Cerebellar nuclear complex (tissue), 1 donor: ENCODE measurements around the gene PPM1F.
A peak's percentile ranks its signal among the peaks of the same experiment; 100 is the strongest.

Experiments used
- DNase-seq, 2 experiments: peaks; one replicate each; lab custom pipeline; 2025; lab: John Stamatoyannopoulos, UW

Gene PPM1F

GRCh38 chr22:21952586-21953571, at the start of gene PPM1F:
PPM1F (minus strand) TSS chr22:21952848; CDS start chr22:21946048, 6,800 bp downstream.
- peak in 1 of 2 experiments; percentile 12 for DNase-seq

DNA sequence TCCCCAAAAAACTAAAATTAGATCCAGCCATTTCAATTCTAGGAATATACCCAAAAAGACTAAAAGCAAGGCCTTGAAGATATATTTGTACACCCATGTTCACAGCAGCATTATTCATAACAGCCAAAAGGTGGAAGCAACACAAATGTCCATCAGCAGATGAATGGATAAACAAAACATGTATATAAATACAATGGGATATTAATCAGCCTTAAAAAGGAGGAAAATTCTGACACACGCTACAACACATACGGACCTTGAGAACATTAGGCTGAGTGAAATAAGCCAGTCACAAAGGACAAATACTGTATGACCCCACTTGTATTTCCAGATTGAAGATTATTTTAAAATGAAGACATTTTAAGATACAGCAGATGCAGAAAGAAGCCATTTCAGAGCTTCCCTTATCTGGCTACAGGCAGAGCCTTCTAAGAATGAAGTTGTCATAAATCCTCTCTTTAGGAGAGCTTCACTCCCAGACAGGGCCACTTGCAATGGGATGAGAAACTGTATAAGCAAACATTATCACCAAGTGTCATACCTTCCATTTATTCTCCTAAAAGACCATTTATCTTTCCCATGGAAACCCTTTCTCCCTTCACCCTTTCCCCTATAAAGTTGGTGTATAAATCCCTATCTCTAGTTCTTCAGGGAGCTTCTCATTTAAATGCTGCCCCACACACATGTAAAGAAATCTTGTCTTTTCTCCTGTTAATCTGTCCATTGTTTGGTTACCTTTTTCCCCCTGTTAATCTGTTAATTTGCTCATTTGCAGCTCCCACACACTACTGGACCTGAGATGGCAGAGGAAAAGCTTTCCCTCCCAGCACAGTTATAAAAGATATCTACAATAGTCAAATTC, 49.2 kb upstream of the PPM1F start:
- no peak for DNase-seq

DNA sequence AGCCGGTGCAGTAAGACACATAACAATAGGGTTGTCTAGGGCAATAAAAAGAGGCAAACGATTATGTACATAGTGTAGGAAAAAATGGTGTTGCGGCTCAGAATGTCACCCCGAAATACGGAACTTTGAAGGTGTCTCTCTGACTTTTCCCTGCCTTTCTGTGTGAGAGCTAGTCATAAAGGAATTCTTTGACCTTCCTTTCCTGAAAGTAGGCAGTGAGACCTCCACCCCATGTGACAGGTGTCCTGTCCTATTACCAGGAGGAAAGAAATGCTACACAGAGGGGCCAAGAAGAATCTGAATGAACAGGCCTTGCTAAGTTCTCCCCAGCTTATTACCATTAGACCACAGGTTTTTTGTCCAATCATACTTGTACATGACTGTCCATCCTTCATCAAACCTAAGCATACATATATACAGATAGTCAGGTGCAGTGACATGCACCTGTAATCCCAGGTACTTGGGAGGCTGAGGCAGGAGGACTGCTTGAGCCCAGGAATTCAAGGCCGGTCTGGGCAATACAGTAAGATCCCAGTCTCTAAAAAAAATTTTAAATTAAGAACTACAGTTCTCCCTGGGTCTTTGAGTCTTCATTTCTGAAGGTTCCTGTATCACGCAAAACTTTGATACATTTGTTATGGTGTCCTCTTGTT, 46.1 kb upstream of the PPM1F start:
- DNase-seq = no peak

DNA sequence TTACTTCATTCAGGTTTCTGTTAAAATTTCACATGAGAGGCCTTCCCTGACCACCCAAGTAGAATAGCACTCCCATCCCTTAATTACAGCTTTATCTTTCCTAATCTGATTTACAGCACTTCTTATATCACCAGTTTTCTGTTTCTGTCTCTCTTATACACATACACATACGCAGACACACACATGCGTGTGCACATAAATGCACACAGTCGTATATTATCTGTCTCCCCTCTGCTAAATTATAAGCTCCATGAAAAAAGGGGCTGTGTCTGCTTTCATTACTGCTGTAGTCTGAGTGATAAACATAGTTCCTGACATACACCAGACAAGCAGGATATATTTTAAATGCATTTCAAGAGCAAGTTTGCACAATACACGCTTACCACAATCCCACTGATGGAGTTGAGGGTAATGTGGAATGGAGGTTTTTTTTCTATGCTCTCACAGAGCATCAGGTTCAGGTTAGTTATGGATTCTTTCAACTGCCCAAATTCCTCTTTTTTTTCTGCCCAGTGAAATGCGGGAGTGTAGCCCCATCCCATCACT, 43.6 kb upstream of the PPM1F start:
- no peak for DNase-seq

- no peak for DNase-seq
Measured at GRCh38 chr22:21995660-21996059, 43.0 kb upstream of the PPM1F start.

GRCh38 chr22:21994881-21995444, 42.3 kb upstream of the PPM1F start:
- DNase-seq = no peak

- DNase-seq = no peak
Measured at GRCh38 chr22:21992593-21993237, 40.1 kb upstream of the PPM1F start.

DNA sequence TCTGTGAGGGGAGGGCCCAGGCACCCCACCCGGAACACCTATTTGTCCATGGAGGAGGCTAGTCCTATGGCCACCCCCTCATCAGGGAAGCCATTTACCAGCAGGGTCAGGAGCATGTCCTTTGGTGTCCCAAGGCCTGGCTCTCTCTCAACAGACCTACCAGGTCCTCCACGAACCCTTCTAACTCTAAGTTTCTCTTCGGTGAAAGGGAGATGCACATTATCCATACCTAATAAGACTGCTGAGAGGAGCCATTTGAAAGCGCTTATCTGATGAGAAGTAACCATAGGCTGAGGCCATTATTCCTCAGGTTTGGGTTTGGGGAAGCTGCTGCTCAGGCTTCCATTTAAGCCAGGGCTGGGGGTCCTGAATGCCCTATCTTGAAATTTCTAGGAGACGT, 39.1 kb upstream of the PPM1F start:
- no peak for DNase-seq

DNA sequence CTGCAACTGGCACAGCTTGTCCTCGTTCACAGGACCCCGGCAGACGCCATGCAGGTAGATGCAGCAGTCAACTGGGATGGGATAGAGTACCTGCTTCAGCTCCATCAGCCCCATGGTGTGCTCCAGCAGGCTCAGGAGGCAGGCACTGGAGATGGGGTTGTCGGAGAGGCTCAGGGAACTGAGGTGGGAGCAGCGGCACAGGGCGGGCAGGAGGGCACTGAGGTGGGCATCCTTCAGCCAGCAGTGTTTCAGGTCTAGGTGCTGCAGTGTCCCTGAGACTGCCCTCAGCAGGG, 38.6 kb upstream of the PPM1F start:
- no peak for DNase-seq

DNA sequence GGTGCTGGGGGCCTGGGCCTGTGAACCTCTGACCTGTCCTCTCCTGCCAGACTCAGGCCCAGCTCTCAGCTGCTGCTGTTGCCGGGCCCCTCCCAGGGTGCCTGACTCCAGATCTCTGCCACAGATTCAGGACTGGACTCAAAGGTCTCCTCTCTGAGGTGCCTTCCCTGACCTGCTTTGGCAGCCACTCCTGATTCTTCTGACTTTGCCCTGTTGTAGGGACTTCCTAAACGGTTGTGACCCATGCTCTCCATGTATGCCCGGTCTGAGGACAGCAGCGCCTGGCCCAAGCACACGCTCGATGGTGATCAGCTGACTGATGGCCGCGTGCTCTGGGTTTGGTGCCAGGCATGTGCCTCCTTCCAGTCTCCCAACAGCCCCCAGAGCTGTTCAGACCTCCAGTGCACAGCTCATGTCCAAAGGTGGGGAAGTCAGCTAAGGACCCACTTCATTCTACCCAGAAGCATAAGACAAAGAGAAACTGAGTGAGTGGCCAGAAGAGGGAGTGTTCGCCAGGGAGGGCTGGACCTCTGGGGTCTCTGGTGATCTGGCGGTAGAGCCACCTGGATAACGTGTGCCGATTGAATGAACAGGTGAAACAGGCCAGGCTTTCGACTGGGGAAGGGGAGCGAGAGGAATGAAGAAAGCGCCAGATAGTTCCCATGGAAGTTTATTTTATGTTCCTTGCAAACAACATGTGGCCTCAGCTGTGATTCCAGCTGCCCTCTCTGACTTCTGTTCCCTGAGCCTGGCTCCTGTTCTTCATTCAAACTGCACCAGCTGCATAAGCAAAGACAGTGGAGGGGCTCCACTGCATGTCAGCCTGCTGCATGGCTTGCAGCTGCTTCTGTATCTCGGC, 38.0 kb upstream of the PPM1F start:
- DNase-seq = no peak

DNA sequence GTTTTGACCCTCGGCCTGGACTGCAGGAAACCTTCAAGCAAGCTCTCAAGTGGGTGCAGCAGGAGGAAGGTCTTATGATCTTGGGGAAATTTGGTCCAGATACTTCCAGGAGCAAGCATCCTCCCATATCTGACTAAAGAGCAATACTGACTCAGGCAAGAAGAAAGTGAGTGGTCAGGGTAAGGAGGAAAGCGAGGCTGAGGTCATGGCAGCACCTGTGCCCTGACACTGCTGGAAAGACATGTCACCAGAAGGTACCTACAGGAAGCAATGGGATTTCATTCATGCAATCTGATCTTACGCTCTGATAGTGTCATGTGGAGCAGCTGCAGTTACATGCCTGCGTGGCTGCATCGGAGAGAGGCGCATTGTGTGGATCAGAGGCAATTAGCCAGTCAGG, 36.4 kb upstream of the PPM1F start:
- DNase-seq = no peak

DNA sequence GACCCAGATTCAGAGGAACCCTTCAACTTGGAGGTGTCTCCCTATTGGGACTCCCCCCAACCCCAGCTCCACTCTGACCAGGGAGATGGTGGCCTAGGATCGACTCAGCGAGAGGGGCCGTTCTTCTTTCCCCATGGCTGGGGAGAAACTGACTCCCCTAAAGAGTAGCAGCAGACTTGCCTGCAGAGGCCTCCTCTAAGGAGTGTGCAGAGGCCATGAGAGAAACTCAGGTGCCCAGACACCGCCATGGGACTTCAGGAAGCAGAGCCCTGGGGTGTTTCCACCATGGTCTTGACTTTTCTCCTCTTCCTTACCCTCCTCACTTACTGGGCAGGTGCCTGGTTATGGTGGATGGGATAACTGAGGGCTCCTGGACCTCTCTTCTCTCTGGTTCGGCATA, 32.6 kb upstream of the PPM1F start:
- no peak for DNase-seq

DNA sequence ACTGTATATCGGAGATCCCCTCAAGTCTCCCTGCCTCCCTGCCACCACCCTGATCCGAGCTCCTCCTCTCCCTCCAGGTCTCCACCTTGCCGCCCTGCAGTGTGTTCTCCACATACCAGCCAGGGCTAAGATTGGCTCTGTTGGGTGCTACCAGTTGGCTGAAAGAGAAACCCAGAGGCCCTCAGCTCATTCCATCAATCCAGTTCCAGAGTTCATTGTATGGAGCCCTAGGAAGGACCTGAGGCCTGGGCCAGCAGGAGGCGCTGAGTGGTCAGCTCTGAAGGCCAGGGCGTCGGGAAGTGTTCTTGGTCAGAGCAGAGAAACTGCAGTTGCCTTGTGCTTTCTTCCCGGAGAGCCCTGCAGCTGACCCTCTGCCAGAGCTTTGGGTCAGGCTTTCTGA, 32.1 kb upstream of the PPM1F start:
- no peak for DNase-seq

DNA sequence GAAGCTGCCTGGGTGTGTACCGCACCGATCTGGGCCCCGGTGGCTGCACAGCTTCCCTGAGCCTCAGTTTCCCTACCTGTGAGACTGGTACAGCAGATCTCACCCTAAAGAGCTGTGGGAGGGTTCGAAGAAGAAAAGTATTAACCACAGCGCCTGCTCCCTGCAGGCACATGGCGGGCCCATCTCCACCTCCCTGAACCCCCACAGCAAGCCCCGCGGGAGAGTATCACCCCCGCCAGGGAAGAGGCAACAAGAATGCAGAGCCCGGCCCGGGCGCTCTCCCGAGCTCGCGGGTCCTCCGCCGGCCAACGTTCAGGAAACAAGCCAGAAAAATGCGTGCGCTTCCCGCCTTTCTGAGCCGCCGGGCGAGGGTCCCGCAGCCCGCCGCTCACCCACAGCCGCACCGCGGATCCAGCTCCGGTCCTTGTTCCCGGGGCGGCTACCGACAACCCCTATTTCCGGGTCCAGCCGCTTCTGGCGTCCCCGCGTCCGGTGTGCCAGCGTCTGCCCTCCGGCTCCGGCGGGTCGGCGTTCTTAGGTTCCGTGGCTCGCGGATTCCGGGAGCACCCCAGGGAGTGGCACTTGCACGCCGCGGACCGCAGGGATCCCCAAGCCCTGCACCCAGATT, 29.8 kb upstream of the PPM1F start, which contains the start of gene TOP3B:
TOP3B (minus strand) TSS at position 450 of the 628 bp plus-strand sequence. CDS start 7,078 bp downstream, outside the sequence.
- no peak for DNase-seq

DNA sequence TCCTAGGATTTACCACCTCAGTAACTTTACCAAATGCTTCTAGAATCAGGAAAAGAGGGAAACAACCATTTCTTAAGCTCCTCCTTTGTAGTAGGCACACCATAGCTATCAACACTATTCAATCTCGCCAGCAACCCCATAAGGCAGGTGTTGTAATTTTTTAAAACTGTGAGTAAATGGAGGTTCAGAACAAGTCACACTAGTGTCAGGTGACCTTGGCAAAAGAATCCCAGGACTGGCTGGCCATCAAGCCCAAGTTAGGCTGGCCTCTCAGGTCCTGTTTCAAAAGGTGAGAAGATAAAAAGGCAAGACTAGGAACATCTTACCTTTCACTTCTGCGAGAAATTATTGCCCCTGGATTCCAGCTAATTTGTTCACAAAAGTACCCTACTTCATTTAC, 29.2 kb upstream of the PPM1F start:
- DNase-seq = no peak

- no peak for DNase-seq
Measured at GRCh38 chr22:21980547-21980946, 27.9 kb upstream of the PPM1F start.

DNA sequence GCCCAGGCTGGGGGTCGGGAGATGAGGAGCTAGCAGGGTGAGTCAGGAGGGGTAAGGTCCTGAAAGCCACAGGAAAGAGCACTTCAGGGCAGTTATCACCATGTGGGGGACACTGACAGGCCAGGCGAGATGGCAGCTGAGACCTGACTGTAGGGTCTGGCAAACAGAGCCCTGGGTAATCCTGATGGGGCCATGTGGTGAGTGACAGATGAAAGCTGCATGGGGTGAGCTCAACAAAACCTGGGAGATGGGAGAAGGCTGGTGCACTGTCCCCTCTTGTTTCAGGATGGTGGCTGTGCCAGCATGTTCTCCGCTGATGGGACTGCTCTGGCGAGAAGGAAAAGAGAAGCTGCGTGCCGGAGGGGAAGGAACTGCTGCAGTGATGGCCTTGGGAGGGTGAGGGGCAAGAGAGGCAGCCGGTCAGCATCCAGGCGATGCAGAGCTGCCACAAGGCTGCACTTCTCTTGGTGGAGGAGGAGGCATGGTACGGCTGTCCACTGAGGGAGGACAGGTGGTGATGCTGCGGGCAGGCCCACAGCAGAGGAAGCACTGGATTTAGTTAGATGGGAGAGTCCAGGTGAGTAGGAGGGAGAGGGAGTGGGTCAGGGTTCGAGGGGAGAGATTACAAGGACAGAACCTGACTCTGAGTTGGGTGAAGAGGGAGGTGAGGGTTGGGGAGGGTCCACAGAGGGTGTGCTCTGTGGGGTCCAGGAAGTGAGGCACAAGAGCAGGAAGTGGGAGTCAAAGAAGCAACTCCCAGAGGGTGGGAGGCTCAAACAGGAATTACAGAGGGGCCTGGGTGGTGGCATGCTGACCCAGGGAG, 26.1 kb upstream of the PPM1F start:
- DNase-seq = peak in 1 of 2 experiments; percentile 64

DNA sequence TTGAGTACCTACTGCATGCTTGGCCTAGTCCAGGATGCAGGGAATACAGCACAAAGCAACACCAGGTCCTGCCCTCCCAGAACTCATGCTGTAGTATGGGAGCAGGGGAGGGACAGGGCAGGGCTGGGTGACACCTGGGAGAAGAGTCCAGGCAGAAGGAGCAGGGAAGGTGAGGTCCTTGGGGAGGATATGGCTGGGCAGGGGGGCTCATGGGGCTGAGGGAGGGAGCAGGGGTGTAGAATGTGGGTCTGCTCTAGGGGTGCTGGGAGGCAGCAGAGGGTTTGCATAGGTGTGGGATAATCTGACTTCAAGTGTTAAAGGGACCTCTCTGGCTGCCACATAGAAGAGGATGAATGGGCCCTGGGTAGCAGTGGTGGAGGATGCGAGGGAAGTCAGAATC, 25.2 kb upstream of the PPM1F start:
- DNase-seq = no peak

DNA sequence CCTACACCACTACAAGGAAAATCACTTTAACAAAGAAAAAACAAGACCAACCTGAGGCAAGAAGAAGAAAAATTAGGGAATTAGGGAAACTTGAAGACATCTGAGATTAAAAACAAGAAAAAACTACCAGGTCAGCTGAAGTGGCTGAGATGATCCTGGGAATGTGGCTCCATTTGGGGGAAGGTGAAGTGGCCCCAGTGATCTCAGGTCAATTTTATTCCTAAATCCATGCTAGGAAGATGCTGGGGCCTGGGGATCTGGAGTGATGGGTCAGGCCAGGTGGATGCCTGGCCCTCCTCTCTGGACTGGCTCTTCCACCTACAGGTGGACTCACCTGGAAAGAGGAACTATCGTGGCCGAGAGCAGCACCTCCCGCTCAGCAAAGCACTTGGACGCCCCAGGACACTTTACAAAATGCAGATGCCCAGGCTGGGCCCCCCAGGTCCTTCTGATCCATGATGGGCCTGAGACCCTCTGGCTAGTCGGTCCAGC, 23.3 kb upstream of the PPM1F start:
- DNase-seq = no peak
